Camera-type eye (tissue), 1 donor: ENCODE measurements around the gene CLEC4M. TPM values are rescaled to one million over a fixed set of nuclear protein-coding genes. Genes with fewer than 3 reads are reported as not detected.

ENCODE experiments used
- total RNA-seq: library from RNA; depleted of rRNA; stranded (reverse); fragments of >200 nt; gene quantifications from one replicate; pipeline ENCODE4 v1.2.3, GENCODE V29; 2014

The CLEC4M gene
- 0.27 TPM for total RNA-seq

DNA sequence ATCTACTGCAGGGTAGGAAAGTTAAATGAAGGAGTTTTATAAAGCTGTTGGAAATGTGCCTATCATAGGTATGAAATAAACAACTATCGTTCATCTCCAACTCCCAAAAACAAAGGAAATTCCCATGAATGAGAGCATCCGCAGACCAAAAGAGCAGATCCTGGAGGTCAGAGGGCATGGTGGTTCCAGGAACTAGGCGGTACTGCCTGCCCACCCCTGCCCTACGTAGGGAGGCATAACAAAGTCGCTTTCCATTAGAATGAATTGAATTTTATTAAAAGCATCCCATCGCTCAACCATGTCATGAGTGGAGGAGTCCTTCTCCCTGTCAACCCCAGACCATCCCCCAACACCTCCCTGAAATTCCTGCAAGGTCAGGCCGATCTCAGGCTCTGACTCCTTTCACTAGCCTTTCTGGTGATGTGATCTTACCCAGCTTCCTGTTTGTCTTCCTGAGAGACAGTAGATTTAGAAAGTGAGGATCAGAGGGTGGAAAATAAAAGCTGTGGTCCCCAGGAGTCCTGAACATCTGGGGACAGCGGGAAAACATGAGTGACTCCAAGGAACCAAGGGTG lies at the start of gene CLEC4M:
TSS of gene CLEC4M (plus strand) at position 525 of the 575 bp plus-strand sequence. CDS start at position 549, 24 bp downstream.

DNA sequence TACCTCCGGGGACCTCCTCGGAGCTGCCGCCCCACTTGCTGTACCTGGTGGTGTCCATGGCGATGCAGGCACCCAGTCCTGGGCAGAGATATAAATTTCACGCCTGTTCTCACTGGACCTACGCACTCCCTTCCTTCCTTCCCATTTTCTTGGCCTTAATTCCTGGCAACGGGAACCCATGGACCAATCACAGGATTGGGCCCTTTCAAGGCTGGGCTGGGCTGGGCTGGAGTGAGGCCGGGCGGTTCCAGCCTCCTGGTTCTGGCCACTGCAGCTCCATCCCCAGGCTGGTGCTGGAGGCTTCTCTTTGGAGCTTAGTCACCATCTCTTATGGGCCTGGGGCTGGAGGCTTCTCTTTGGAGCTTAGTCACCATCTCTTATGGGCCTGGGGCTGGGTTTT lies 31.0 kb upstream of the CLEC4M start, which contains the start of gene CLEC4G:
TSS of gene CLEC4G (minus strand) at position 66 of the 400 bp plus-strand sequence. CDS start at position 58, 8 bp downstream.

GRCh38 chr19:7746903-7747884 lies 15.8 kb upstream of the CLEC4M start, which contains the start of gene CD209:
Gene CD209 (minus strand): TSS chr19:7747534. CDS start chr19:7747511, 23 bp downstream.

Other genes with a start within 250 kb of the CLEC4M start
- 28.1 TPM for gene ZNF358, start 247.1 kb upstream of the CLEC4M start, total RNA-seq
- 10.2 TPM for gene MCOLN1, start 240.6 kb upstream of the CLEC4M start, total RNA-seq
- 59.0 TPM for gene PNPLA6, start 227.5 kb upstream of the CLEC4M start, total RNA-seq
- 13.7 TPM for gene CAMSAP3, start 167.4 kb upstream of the CLEC4M start, total RNA-seq
- gene XAB2, start 133.7 kb upstream of the CLEC4M start, total RNA-seq: 49.8 TPM
- gene PET100, start 133.4 kb upstream of the CLEC4M start, total RNA-seq: 6.2 TPM
- 12.3 TPM for gene PCP2, start 129.5 kb upstream of the CLEC4M start, total RNA-seq
- gene STXBP2, start 126.1 kb upstream of the CLEC4M start, total RNA-seq: 12.3 TPM
- not detected for gene RETN, start 94.2 kb upstream of the CLEC4M start, total RNA-seq
- not detected for gene MCEMP1, start 86.2 kb upstream of the CLEC4M start, total RNA-seq
- 36.9 TPM for gene TRAPPC5, start 82.4 kb upstream of the CLEC4M start, total RNA-seq
- gene FCER2, start 61.1 kb upstream of the CLEC4M start, total RNA-seq: not detected
- gene CLEC4G, start 31.1 kb upstream of the CLEC4M start, total RNA-seq: 0.71 TPM
- gene CD209, start 15.7 kb upstream of the CLEC4M start, total RNA-seq: 5.4 TPM
- 26.1 TPM for gene EVI5L, start 67.0 kb downstream of the CLEC4M start, total RNA-seq
- gene PRR36, start 111.1 kb downstream of the CLEC4M start, total RNA-seq: 4.7 TPM
- gene LRRC8E, start 125.3 kb downstream of the CLEC4M start, total RNA-seq: 0.33 TPM
- 20.3 TPM for gene MAP2K7, start 140.6 kb downstream of the CLEC4M start, total RNA-seq
- gene TGFBR3L, start 151.6 kb downstream of the CLEC4M start, total RNA-seq: not detected
- gene SNAPC2, start 157.1 kb downstream of the CLEC4M start, total RNA-seq: 7.1 TPM
- gene CTXN1, start 162.9 kb downstream of the CLEC4M start, total RNA-seq: 10.9 TPM
- gene TIMM44, start 180.4 kb downstream of the CLEC4M start, total RNA-seq: 52.4 TPM
- 68.1 TPM for gene ELAVL1, start 242.4 kb downstream of the CLEC4M start, total RNA-seq